Measurements from ENCODE around the gene COL25A1.

GRCh38 chr4:109154424-109154823, 148.0 kb downstream of the COL25A1 start:
- TF ChIP-seq, protein P1, sequence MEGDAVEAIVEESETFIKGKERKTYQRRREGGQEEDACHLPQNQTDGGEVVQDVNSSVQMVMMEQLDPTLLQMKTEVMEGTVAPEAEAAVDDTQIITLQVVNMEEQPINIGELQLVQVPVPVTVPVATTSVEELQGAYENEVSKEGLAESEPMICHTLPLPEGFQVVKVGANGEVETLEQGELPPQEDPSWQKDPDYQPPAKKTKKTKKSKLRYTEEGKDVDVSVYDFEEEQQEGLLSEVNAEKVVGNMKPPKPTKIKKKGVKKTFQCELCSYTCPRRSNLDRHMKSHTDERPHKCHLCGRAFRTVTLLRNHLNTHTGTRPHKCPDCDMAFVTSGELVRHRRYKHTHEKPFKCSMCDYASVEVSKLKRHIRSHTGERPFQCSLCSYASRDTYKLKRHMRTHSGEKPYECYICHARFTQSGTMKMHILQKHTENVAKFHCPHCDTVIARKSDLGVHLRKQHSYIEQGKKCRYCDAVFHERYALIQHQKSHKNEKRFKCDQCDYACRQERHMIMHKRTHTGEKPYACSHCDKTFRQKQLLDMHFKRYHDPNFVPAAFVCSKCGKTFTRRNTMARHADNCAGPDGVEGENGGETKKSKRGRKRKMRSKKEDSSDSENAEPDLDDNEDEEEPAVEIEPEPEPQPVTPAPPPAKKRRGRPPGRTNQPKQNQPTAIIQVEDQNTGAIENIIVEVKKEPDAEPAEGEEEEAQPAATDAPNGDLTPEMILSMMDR (IDR thresholded peaks at IDR 0.05), result no peak
- no peak for TF ChIP-seq POLR2A (IDR thresholded peaks at IDR 0.05)
- TF ChIP-seq EP300 (IDR thresholded peaks at IDR 0.05), result no peak

Measured in upper lobe of left lung (tissue), 4 donors.